Measurements from ENCODE around the gene IGFBP1. TPM values are rescaled to one million over a fixed set of nuclear protein-coding genes. Genes with fewer than 3 reads are reported as not detected.

IGFBP1 gene
- total and polyA plus RNA-seq, 2 of the 13 experiments (the other 11 are each of a cell fraction or from before 2014, with no cell fraction given): 5.4 to 885 TPM

DNA sequence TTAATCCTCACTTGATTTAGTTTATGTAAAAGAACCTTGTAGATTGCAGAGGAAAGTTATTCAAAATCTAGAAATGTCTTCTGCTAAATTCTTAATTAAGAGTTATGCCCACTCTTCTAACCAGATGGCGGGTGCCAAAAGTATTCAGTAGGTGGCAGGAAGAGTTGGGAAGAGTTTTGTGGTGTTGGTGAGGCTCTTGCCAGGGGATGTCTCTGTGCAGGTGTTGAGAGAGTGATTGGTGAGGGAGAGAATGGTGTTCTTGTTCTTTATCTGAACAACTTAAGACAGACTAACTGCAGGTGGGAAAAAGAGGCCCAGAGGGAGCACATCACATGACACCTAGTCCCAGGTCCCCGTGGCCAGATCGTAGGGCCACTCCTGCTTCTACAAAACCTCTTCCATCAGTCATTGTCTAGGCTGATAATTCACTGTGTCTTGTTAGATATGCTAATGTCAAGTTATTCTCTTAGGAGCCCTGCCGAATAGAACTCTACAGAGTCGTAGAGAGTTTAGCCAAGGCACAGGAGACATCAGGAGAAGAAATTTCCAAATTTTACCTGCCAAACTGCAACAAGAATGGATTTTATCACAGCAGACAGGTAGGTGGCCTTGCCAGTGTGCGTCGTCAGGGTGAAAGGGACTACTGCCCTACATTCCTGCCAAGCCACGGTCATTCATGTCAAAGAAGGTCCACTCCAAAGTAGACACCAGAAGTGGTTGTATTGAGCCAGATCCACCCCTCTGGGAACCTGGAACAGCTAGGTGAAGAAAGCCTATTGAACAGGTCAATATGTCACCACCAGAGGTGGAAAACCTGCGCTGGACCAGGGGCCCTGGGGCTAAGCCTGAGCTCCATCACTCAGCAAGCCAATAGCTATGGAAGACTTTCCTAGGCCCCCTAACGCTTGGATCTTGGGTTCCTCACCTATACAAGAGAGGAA, 3.4 kb downstream of the IGFBP1 start (continued):
- TF ChIP-seq ZNF737 (CRISPR knock-in tag; IDR thresholded peaks at IDR 0.05; ENCODE audit: borderline replicate concordance) (peak; percentile 78), MXI1 (IDR thresholded peaks at IDR 0.05; ENCODE audit: borderline replicate concordance, low read depth, low read length) (no peak), PBX2 (CRISPR knock-in tag; IDR thresholded peaks at IDR 0.05) (no peak), MED1 (CRISPR knock-in tag; IDR thresholded peaks at IDR 0.05) (peak; percentile 53), ZNF264 (CRISPR knock-in tag; IDR thresholded peaks at IDR 0.05) (no peak; the same call in 1 of the 2 replicates), SALL1 (CRISPR knock-in tag; IDR thresholded peaks at IDR 0.05) (peak; percentile 38), ZFP37 (CRISPR knock-in tag; IDR thresholded peaks at IDR 0.05; ENCODE audit: borderline replicate concordance) (peak; percentile 81; the same call in 1 of the 2 replicates), MAZ (IDR thresholded peaks at IDR 0.05; ENCODE audit: borderline replicate concordance, low read depth, low read length) (no peak), MAZ (CRISPR knock-in tag; IDR thresholded peaks at IDR 0.05; ENCODE audit: low read depth) (peak; percentile 45; the same call in 1 of the 2 replicates), HDAC2 (CRISPR knock-in tag; IDR thresholded peaks at IDR 0.05) (no peak), PCBP1 (IDR thresholded peaks at IDR 0.05; ENCODE audit: borderline replicate concordance, low read depth, low read length) (no peak), BRCA1 (CRISPR knock-in tag; IDR thresholded peaks at IDR 0.05) (peak; percentile 16)
- TF ChIP-seq, protein P1, sequence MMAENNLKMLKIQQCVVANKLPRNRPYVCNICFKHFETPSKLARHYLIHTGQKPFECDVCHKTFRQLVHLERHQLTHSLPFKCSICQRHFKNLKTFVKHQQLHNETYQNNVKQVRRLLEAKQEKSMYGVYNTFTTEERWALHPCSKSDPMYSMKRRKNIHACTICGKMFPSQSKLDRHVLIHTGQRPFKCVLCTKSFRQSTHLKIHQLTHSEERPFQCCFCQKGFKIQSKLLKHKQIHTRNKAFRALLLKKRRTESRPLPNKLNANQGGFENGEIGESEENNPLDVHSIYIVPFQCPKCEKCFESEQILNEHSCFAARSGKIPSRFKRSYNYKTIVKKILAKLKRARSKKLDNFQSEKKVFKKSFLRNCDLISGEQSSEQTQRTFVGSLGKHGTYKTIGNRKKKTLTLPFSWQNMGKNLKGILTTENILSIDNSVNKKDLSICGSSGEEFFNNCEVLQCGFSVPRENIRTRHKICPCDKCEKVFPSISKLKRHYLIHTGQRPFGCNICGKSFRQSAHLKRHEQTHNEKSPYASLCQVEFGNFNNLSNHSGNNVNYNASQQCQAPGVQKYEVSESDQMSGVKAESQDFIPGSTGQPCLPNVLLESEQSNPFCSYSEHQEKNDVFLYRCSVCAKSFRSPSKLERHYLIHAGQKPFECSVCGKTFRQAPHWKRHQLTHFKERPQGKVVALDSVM (CRISPR knock-in tag; IDR thresholded peaks at IDR 0.05): no peak
- TF ChIP-seq, protein P2, sequence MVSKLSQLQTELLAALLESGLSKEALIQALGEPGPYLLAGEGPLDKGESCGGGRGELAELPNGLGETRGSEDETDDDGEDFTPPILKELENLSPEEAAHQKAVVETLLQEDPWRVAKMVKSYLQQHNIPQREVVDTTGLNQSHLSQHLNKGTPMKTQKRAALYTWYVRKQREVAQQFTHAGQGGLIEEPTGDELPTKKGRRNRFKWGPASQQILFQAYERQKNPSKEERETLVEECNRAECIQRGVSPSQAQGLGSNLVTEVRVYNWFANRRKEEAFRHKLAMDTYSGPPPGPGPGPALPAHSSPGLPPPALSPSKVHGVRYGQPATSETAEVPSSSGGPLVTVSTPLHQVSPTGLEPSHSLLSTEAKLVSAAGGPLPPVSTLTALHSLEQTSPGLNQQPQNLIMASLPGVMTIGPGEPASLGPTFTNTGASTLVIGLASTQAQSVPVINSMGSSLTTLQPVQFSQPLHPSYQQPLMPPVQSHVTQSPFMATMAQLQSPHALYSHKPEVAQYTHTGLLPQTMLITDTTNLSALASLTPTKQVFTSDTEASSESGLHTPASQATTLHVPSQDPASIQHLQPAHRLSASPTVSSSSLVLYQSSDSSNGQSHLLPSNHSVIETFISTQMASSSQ (IDR thresholded peaks at IDR 0.05; ENCODE audit: low read depth): 0 out of 2 replicates have a peak, but pooled peaks have one; percentile 32
- TF ChIP-seq, protein P2 (CRISPR knock-in tag; IDR thresholded peaks at IDR 0.05; ENCODE audit: borderline replicate concordance): no peak
- TF ChIP-seq, protein P3, sequence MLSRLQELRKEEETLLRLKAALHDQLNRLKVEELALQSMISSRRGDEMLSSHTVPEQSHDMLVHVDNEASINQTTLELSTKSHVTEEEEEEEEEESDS (CRISPR knock-in tag; IDR thresholded peaks at IDR 0.05; ENCODE audit: borderline replicate concordance): peak; percentile 25; the same call in 1 of the 2 replicates

Data from HepG2 (cell line).